H9 (cell line): ENCODE data around the gene EIF3F. TPM values are rescaled to one million over a fixed set of nuclear protein-coding genes. Genes with fewer than 3 reads are reported as not detected.
A peak's percentile ranks its signal among the peaks of the same experiment; 100 is the strongest.

Source experiments
- DNase-seq: peaks from one replicate; pipeline ENCODE4 v3.0.0-alpha.2; 2017
- H2AFZ ChIP-seq: one replicate; pipeline ENCODE4 v1.6.1; 2013; ENCODE audit warnings: mild to moderate bottlenecking, low read length, control low read depth, moderate library complexity
- H2AK5ac ChIP-seq: 2 replicates; pipeline ENCODE4 v1.6.1; 2013; ENCODE audit warnings: low read length, control low read depth, mixed read lengths; ENCODE audit not compliant: insufficient read length
- H2BK120ac ChIP-seq: one replicate; pipeline ENCODE4 v1.6.1; 2013; ENCODE audit warnings: low read depth, mild to moderate bottlenecking, low read length, control low read depth, inconsistent platforms; ENCODE audit not compliant: poor library complexity, severe bottlenecking
- H2BK12ac ChIP-seq: 2 replicates; pipeline ENCODE4 v1.6.1; 2013; ENCODE audit warnings: low read length, control low read depth, mixed read lengths, low read depth; ENCODE audit not compliant: insufficient read length
- H2BK15ac ChIP-seq: 2 replicates; pipeline ENCODE4 v1.6.1; 2013; ENCODE audit warnings: low read depth, low read length, control low read depth
- H2BK20ac ChIP-seq: one replicate; pipeline ENCODE4 v1.6.1; 2013; ENCODE audit warnings: low read depth, mild to moderate bottlenecking, low read length, control low read depth, inconsistent platforms; ENCODE audit not compliant: poor library complexity, severe bottlenecking
- H2BK5ac ChIP-seq: 2 replicates; pipeline ENCODE4 v1.6.1; 2013; ENCODE audit warnings: low read length, control low read depth, mixed read lengths; ENCODE audit not compliant: insufficient read length
- H3K14ac ChIP-seq: 2 replicates; pipeline ENCODE4 v1.6.1; 2013; ENCODE audit warnings: low read length, control low read depth; ENCODE audit not compliant: insufficient read depth
- H3K18ac ChIP-seq: 2 replicates; pipeline ENCODE4 v1.6.1; 2013; ENCODE audit warnings: low read depth, mild to moderate bottlenecking, mixed read lengths, low read length, control low read depth; ENCODE audit not compliant: insufficient read length
- H3K23ac ChIP-seq: 2 replicates; pipeline ENCODE4 v1.6.1; 2013; ENCODE audit warnings: low read length, control low read depth, mixed read lengths, low read depth; ENCODE audit not compliant: insufficient read length
- H3K23me2 ChIP-seq: 2 replicates; pipeline ENCODE4 v1.6.1; 2013; ENCODE audit warnings: low read depth, mild to moderate bottlenecking, mixed read lengths, low read length, control low read depth; ENCODE audit not compliant: insufficient read length, poor library complexity, severe bottlenecking
- H3K27ac ChIP-seq: 2 replicates; pipeline ENCODE4 v1.5.1; 2013; ENCODE audit warnings: low read length, control low read depth, mixed read lengths, low read depth; ENCODE audit not compliant: insufficient read length
- H3K27me3 ChIP-seq: 2 replicates; pipeline ENCODE4 v1.6.1; 2013; ENCODE audit warnings: low read length, control low read depth, inconsistent platforms; ENCODE audit not compliant: insufficient read depth
- H3K4ac ChIP-seq: 2 replicates; pipeline ENCODE4 v1.6.1; 2013; ENCODE audit warnings: low read depth, mild to moderate bottlenecking, control low read depth, inconsistent platforms, low read length, moderate library complexity
- H3K4me1 ChIP-seq: 2 replicates; pipeline ENCODE4 v1.6.1; 2013; ENCODE audit warnings: low read length, control low read depth, inconsistent platforms; ENCODE audit not compliant: insufficient read depth
- H3K4me2 ChIP-seq: 2 replicates; pipeline ENCODE4 v1.6.1; 2013; ENCODE audit warnings: low read length, control low read depth, mixed read lengths; ENCODE audit not compliant: insufficient read length, insufficient read depth
- H3K56ac ChIP-seq: 2 replicates; pipeline ENCODE4 v1.6.1; 2013; ENCODE audit warnings: low read depth, mild to moderate bottlenecking, mixed read lengths, low read length, control low read depth; ENCODE audit not compliant: insufficient read length
- H3K79me1 ChIP-seq: 2 replicates; pipeline ENCODE4 v1.6.1; 2013; ENCODE audit warnings: low read depth, mild to moderate bottlenecking, moderate library complexity, low read length, control low read depth, inconsistent platforms; ENCODE audit not compliant: insufficient read depth, poor library complexity, severe bottlenecking
- H3K79me2 ChIP-seq: 2 replicates; pipeline ENCODE4 v1.6.1; 2013; ENCODE audit warnings: low read length, control low read depth, inconsistent platforms; ENCODE audit not compliant: insufficient read depth
- H3K9ac ChIP-seq: 2 replicates; pipeline ENCODE4 v1.6.1; 2013; ENCODE audit warnings: low read length, control low read depth, mixed read lengths; ENCODE audit not compliant: insufficient read length; ENCODE audit errors: extremely low read depth
- H3K9me3 ChIP-seq: one replicate; pipeline ENCODE4 v1.6.1; 2013; ENCODE audit warnings: low read depth, low read length, inconsistent platforms; ENCODE audit not compliant: control insufficient read depth
- H3T11ph ChIP-seq: one replicate; pipeline ENCODE4 v1.6.1; 2013; ENCODE audit warnings: mild to moderate bottlenecking, low read length, control low read depth, inconsistent platforms
- H4K20me1 ChIP-seq: one replicate; pipeline ENCODE4 v1.6.1; 2013; ENCODE audit not compliant: control insufficient read depth, insufficient read length, insufficient read depth
- H4K5ac ChIP-seq: 2 replicates; pipeline ENCODE4 v1.6.1; 2013; ENCODE audit warnings: low read depth, mild to moderate bottlenecking, mixed read lengths, low read length, control low read depth; ENCODE audit not compliant: insufficient read length
- H4K8ac ChIP-seq: replicated peaks from 2 replicates; pipeline ENCODE4 v1.6.1; 2013; ENCODE audit warnings: low read length, control low read depth, mixed read lengths, low read depth; ENCODE audit not compliant: insufficient read length
- H4K91ac ChIP-seq: 2 replicates; pipeline ENCODE4 v1.6.1; 2013; ENCODE audit warnings: low read depth, mild to moderate bottlenecking, moderate library complexity, mixed read lengths, low read length, control low read depth; ENCODE audit not compliant: insufficient read length
- H3K27ac Mint-ChIP-seq, 3 experiments: 2 replicates in 2 of 3; 3 replicates in 1 of 3; pipeline ENCODE4 v1.8.0; 2020 to 2021; ENCODE audit warnings: mixed read lengths in 3 of 3, mild to moderate bottlenecking in 1 of 3, moderate library complexity in 1 of 3
- H3K27me3 Mint-ChIP-seq: 2 replicates; pipeline ENCODE4 v1.8.0; 2021; ENCODE audit warnings: low read depth, mild to moderate bottlenecking, moderate library complexity, mixed read lengths
- H3K36me3 Mint-ChIP-seq, 3 experiments: 2 replicates in 2 of 3; 3 replicates in 1 of 3; pipeline ENCODE4 v1.8.0; 2020 to 2021; ENCODE audit warnings: low read depth in 3 of 3, mixed read lengths in 3 of 3; ENCODE audit not compliant: insufficient read depth in 1 of 3
- H3K4me1 Mint-ChIP-seq, 2 experiments: 2 replicates each; pipeline ENCODE4 v1.8.0; 2020; ENCODE audit warnings: mixed read lengths in 2 of 2
- H3K4me3 Mint-ChIP-seq, 2 experiments: 2 replicates in 1 of 2; 3 replicates in 1 of 2; pipeline ENCODE4 v1.8.0; 2020 to 2021; ENCODE audit warnings: mild to moderate bottlenecking in 2 of 2, mixed read lengths in 2 of 2, moderate library complexity in 1 of 2
- H3K9me3 Mint-ChIP-seq, 2 experiments: 2 replicates in 1 of 2; 3 replicates in 1 of 2; pipeline ENCODE4 v1.8.0; 2020; ENCODE audit warnings: mild to moderate bottlenecking in 2 of 2, mixed read lengths in 2 of 2, moderate library complexity in 1 of 2
- WGBS: extraction: QIAGEN DNeasy Blood & Tissue Kit; methylation state at CpG from one replicate; pipeline ENCODE4 v1.1.7; 2013; ENCODE audit warnings: missing lambda C conversion rate, low lambda C conversion rate, mixed read lengths; ENCODE audit not compliant: insufficient read length; ENCODE audit errors: extremely low coverage; 5-methylcytosine and 5-hydroxymethylcytosine counted together
- total RNA-seq: library from RNA; stranded (reverse); gene quantifications from 2 replicates; pipeline ENCODE4 v1.2.1, GENCODE V29; 2021
- TF ChIP-seq, protein P1 (sequence below): fragments of 200-600 bp; sonication (generic); conservative IDR thresholded peaks from 3 replicates; pipeline ENCODE4 v1.8.0; 2021; ENCODE audit warnings: antibody characterized with exemption, mild to moderate bottlenecking

EIF3F gene
- total RNA-seq, 1 experiment from 2014 or later, result 348 TPM

DNA sequence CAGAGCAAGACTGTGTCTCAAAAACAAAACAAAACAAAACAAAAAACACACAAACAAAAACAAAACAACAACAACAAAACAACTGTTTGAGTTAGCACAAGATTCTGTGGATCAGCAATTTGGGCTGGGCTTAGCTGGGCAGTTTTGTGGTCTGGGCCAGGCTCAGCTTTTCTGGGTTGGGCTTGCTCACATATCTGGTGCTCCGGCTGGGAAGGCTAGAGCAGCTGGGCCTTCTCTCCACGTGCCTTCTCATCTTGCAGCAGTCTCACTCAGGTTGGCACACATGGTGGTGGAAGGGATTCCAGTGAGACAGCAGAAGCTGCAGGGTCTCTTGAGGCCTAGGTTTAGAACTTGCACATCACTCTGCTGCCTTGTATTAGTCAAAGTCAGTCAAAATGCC lies 35.7 kb downstream of the EIF3F start:
- no peak overlapping the region for H3K4ac ChIP-seq
- no peak overlapping the region for H3K27ac ChIP-seq
- no peaks in the 10 kb centered on the region for H3K79me2 ChIP-seq
- no peak overlapping the region for H3K14ac ChIP-seq
- H4K91ac ChIP-seq, result no peak overlapping the region
- no peak overlapping the region for H2BK20ac ChIP-seq
- H4K5ac ChIP-seq, result no peak overlapping the region
- no peak overlapping the region for H3K23ac ChIP-seq
- no peak overlapping the region for H2AFZ ChIP-seq
- no peak overlapping the region for H2BK12ac ChIP-seq
- no peak overlapping the region for H3K9ac ChIP-seq
- no peaks in the 10 kb centered on the region for H3K4me1 ChIP-seq
- no peak overlapping the region for H2BK120ac ChIP-seq
- no peak overlapping the region for H2BK5ac ChIP-seq
- no peaks in the 10 kb centered on the region for H4K20me1 ChIP-seq
- H3K9me3 Mint-ChIP-seq, result no peaks in the 10 kb centered on the region; a peak in 1 of 5 replicates
- peaks cover 17% of the 10 kb centered on the region for H3K27me3 Mint-ChIP-seq
- no CpG with 5 or more reads among the region's 2 CpGs for WGBS
- H3K27ac Mint-ChIP-seq, result no peak overlapping the region
- no peak overlapping the region for H3K4me2 ChIP-seq
- H3K18ac ChIP-seq, result no peak overlapping the region
- no peaks in the 10 kb centered on the region for H3K9me3 ChIP-seq
- no peak overlapping the region for H2BK15ac ChIP-seq
- H2AK5ac ChIP-seq, result no peak overlapping the region
- H4K8ac ChIP-seq, result no peak overlapping the region
- H3K79me1 ChIP-seq, result no peaks in the 10 kb centered on the region
- no peaks in the 10 kb centered on the region for H3K36me3 Mint-ChIP-seq
- H3K23me2 ChIP-seq, result peaks cover 14% of the 10 kb centered on the region
- peaks cover 14 to 16% of the 10 kb centered on the region in 2 experiments for H3K4me1 Mint-ChIP-seq
- TF ChIP-seq, protein P1, sequence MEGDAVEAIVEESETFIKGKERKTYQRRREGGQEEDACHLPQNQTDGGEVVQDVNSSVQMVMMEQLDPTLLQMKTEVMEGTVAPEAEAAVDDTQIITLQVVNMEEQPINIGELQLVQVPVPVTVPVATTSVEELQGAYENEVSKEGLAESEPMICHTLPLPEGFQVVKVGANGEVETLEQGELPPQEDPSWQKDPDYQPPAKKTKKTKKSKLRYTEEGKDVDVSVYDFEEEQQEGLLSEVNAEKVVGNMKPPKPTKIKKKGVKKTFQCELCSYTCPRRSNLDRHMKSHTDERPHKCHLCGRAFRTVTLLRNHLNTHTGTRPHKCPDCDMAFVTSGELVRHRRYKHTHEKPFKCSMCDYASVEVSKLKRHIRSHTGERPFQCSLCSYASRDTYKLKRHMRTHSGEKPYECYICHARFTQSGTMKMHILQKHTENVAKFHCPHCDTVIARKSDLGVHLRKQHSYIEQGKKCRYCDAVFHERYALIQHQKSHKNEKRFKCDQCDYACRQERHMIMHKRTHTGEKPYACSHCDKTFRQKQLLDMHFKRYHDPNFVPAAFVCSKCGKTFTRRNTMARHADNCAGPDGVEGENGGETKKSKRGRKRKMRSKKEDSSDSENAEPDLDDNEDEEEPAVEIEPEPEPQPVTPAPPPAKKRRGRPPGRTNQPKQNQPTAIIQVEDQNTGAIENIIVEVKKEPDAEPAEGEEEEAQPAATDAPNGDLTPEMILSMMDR, result no peak
- H3K4me3 Mint-ChIP-seq, result no peak overlapping the region
- no peak overlapping the region for H3T11ph ChIP-seq
- peaks cover 12% of the 10 kb centered on the region for H3K27me3 ChIP-seq
- no peak overlapping the region for H3K56ac ChIP-seq
- peak; percentile 15 for DNase-seq
